DND-41 (cell line): ENCODE results near the gene USF2.

ENCODE experiments used
- ATAC-seq: fragments of 200-7000 bp; cut with Tn5 transposase; 3 replicates; pipeline ENCODE4 v1.9.1; 2021; ENCODE audit warnings: low read depth; ENCODE audit not compliant: insufficient read depth
- DNase-seq: peaks from one replicate; pipeline ENCODE4 v3.0.0-alpha.2; 2020
- H2AFZ ChIP-seq: 2 replicates; pipeline ENCODE4 v1.6.0; 2012; ENCODE audit warnings: low read depth, low read length
- H3K27ac ChIP-seq: 2 replicates; pipeline ENCODE4 v1.5.1; 2012; ENCODE audit warnings: low read length, inconsistent platforms
- H3K27me3 ChIP-seq: fragments of 200-600 bp; sonication (generic); 2 replicates; pipeline ENCODE4 v1.6.0; 2012; ENCODE audit warnings: low read length, mild to moderate bottlenecking, inconsistent platforms; ENCODE audit not compliant: insufficient read depth, poor library complexity
- H3K36me3 ChIP-seq: 2 replicates; pipeline ENCODE4 v1.5.1; 2012; ENCODE audit warnings: low read length, inconsistent platforms; ENCODE audit not compliant: insufficient read depth
- H3K4me1 ChIP-seq: 2 replicates; pipeline ENCODE4 v1.5.1; 2012; ENCODE audit warnings: mild to moderate bottlenecking, low read length; ENCODE audit not compliant: insufficient read depth
- H3K4me2 ChIP-seq: 2 replicates; pipeline ENCODE4 v1.6.0; 2012; ENCODE audit warnings: mild to moderate bottlenecking, moderate library complexity, low read length, inconsistent platforms; ENCODE audit not compliant: insufficient read depth
- H3K4me3 ChIP-seq, 2 experiments: fragments of 200-600 bp in 1 of 2; shearing (Covaris generic) in 1 of 2; 2 replicates each; pipeline ENCODE4 v1.5.1; 2012 to 2016; ENCODE audit warnings: inconsistent platforms in 2 of 2, low read length in 2 of 2, mild to moderate bottlenecking in 2 of 2, low read depth in 1 of 2, moderate library complexity in 1 of 2
- H3K79me2 ChIP-seq: 2 replicates; pipeline ENCODE4 v1.6.0; 2012; ENCODE audit warnings: low read length, inconsistent platforms; ENCODE audit not compliant: insufficient read depth
- H3K9ac ChIP-seq: 2 replicates; pipeline ENCODE4 v1.6.0; 2012; ENCODE audit warnings: low read depth, mild to moderate bottlenecking, inconsistent platforms, low read length, moderate library complexity
- H3K9me3 ChIP-seq: 2 replicates; pipeline ENCODE4 v1.5.1; 2012; ENCODE audit warnings: low read length, moderate library complexity, mild to moderate bottlenecking, inconsistent platforms; ENCODE audit not compliant: insufficient read depth, severe bottlenecking
- H4K20me1 ChIP-seq: 2 replicates; pipeline ENCODE4 v1.6.0; 2012; ENCODE audit warnings: low read length; ENCODE audit not compliant: insufficient read depth
- CTCF ChIP-seq: IDR thresholded peaks from 2 replicates; pipeline ENCODE4 v1.5.1; 2012; ENCODE audit warnings: borderline replicate concordance, low read length, moderate library complexity, mild to moderate bottlenecking; ENCODE audit not compliant: poor library complexity, severe bottlenecking; ENCODE audit errors: extremely low read depth
- EZH2 ChIP-seq: IDR thresholded peaks from 3 replicates; pipeline ENCODE4 v1.6.1; 2012; ENCODE audit warnings: borderline replicate concordance, low read depth, mild to moderate bottlenecking, moderate library complexity, low read length, inconsistent platforms; ENCODE audit not compliant: severe bottlenecking

USF2 gene

GRCh38 chr19:35304036-35304435, 35.3 kb downstream of the USF2 start:
- H3K79me2 ChIP-seq = no peaks in the 10 kb centered on the region
- TF ChIP-seq CTCF (no peak), EZH2 (no peak)

GRCh38 chr19:35305181-35305580, 36.4 kb downstream of the USF2 start:
- Histone ChIP-seq H3K4me2 (no peak overlapping the region), H3K4me1 (no peaks in the 10 kb centered on the region)
- ATAC-seq = no peak

More at GRCh38 chr19:35304036-35304435, 35.3 kb downstream of the USF2 start:
- Histone ChIP-seq H3K9ac (no peak overlapping the region), H3K4me2 (no peak overlapping the region), H3K27ac (no peak overlapping the region), H4K20me1 (no peaks in the 10 kb centered on the region), H3K4me1 (no peaks in the 10 kb centered on the region), H3K4me3 (no peak overlapping the region), H3K36me3 (no peaks in the 10 kb centered on the region), H3K27me3 (no peaks in the 10 kb centered on the region), H2AFZ (no peak overlapping the region), H3K9me3 (no peaks in the 10 kb centered on the region)
- DNase-seq (no peak), ATAC-seq (no peak)

GRCh38 chr19:35306473-35307246, 37.9 kb downstream of the USF2 start:
- Histone ChIP-seq H3K79me2 (no peaks in the 10 kb centered on the region), H3K4me1 (no peaks in the 10 kb centered on the region), H3K36me3 (no peaks in the 10 kb centered on the region), H4K20me1 (no peaks in the 10 kb centered on the region), H3K9ac (no peak overlapping the region), H3K4me3 (no peak overlapping the region), H3K9me3 (no peaks in the 10 kb centered on the region), H2AFZ (no peak overlapping the region), H3K27me3 (no peaks in the 10 kb centered on the region), H3K27ac (no peak overlapping the region), H3K4me2 (no peak overlapping the region)
- TF ChIP-seq CTCF (peak; percentile 60), EZH2 (no peak)
- peak; percentile 18 for DNase-seq
- peak; percentile 53; the same call in 2 of the 3 replicates for ATAC-seq

More at GRCh38 chr19:35305181-35305580, 36.4 kb downstream of the USF2 start:
- no peak overlapping the region for H3K4me3 ChIP-seq
- no peak for TF ChIP-seq EZH2
- TF ChIP-seq CTCF = no peak
- H3K27me3 ChIP-seq = no peaks in the 10 kb centered on the region
- no peaks in the 10 kb centered on the region for H4K20me1 ChIP-seq
- DNase-seq = no peak
- no peaks in the 10 kb centered on the region for H3K79me2 ChIP-seq
- H2AFZ ChIP-seq = no peak overlapping the region
- no peak overlapping the region for H3K9ac ChIP-seq
- no peaks in the 10 kb centered on the region for H3K9me3 ChIP-seq
- no peak overlapping the region for H3K27ac ChIP-seq
- H3K36me3 ChIP-seq = no peaks in the 10 kb centered on the region
